BE2C (cell line): ENCODE measurements around the gene CKS1B.
A peak's percentile ranks its signal among the peaks of the same experiment; 100 is the strongest.

ENCODE experiments used
- DNase-seq: peaks from one replicate; pipeline ENCODE4 v3.0.0-alpha.2; 2020
- H3K27me3 ChIP-seq: fragments of 250-450 bp; sonication (Bioruptor Pico); 2 replicates; pipeline ENCODE4 v1.5.1; 2020; ENCODE audit warnings: mild to moderate bottlenecking
- H3K36me3 ChIP-seq: fragments of 250-450 bp; sonication (Bioruptor Pico); 2 replicates; pipeline ENCODE4 v1.5.1; 2020; ENCODE audit warnings: mild to moderate bottlenecking
- H3K4me1 ChIP-seq: fragments of 250-450 bp; sonication (Bioruptor Pico); 2 replicates; pipeline ENCODE4 v1.5.1; 2020
- H3K4me3 ChIP-seq: 2 replicates; pipeline ENCODE4 v1.5.1; 2011; ENCODE audit warnings: low read depth, low read length
- H3K9me3 ChIP-seq: fragments of 250-450 bp; sonication (Bioruptor Pico); 2 replicates; pipeline ENCODE4 v1.5.1; 2020
- TF ChIP-seq, protein P1 (sequence below): IDR thresholded peaks from 2 replicates; pipeline ENCODE4 v1.5.1; 2012; ENCODE audit warnings: mild to moderate bottlenecking, low read depth, low read length

CKS1B gene

DNA sequence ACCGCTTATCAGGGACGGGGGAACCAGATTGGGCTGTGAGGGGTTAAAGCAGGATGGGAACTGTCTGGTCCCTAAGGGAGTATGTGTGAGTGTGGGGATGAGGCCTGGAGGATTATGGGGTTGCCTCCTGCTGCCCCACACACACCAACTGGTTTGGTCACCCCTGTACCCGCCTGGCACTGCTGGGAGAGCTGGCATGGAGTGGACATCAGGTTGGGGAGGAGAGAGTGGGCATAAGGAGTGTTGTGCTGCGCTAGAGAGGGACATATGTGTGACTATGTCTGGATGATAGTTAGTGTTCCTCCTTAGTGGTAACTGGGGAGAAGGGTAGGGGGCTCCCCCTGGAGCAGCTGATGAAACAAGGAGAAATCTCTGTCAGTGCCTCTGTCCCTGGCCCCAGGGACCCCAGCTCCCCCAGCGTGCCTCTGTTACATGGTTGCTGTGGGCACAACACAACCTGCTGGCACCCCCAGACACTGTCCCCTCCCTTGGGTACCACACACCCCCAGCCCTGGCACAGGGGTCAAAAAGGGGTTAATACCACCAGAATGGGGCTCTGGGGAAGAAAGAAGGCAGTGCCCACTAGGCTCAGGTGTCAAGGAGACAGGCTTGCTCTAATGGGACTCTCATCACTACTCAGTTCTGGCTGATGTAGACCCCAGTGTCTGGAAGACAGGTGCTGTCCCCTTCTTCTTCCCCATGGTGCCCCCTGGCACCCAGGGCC lies 30.0 kb downstream of the CKS1B start:
- H3K36me3 ChIP-seq = no peaks in the 10 kb centered on the region
- peak overlapping the region; percentile 91 for H3K4me3 ChIP-seq
- no peaks in the 10 kb centered on the region for H3K27me3 ChIP-seq
- DNase-seq = no peak
- H3K9me3 ChIP-seq = no peaks in the 10 kb centered on the region
- TF ChIP-seq, protein P1, sequence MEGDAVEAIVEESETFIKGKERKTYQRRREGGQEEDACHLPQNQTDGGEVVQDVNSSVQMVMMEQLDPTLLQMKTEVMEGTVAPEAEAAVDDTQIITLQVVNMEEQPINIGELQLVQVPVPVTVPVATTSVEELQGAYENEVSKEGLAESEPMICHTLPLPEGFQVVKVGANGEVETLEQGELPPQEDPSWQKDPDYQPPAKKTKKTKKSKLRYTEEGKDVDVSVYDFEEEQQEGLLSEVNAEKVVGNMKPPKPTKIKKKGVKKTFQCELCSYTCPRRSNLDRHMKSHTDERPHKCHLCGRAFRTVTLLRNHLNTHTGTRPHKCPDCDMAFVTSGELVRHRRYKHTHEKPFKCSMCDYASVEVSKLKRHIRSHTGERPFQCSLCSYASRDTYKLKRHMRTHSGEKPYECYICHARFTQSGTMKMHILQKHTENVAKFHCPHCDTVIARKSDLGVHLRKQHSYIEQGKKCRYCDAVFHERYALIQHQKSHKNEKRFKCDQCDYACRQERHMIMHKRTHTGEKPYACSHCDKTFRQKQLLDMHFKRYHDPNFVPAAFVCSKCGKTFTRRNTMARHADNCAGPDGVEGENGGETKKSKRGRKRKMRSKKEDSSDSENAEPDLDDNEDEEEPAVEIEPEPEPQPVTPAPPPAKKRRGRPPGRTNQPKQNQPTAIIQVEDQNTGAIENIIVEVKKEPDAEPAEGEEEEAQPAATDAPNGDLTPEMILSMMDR = no peak
- peaks cover 7% of the 10 kb centered on the region; the same call in 1 of the 2 replicates for H3K4me1 ChIP-seq

DNA sequence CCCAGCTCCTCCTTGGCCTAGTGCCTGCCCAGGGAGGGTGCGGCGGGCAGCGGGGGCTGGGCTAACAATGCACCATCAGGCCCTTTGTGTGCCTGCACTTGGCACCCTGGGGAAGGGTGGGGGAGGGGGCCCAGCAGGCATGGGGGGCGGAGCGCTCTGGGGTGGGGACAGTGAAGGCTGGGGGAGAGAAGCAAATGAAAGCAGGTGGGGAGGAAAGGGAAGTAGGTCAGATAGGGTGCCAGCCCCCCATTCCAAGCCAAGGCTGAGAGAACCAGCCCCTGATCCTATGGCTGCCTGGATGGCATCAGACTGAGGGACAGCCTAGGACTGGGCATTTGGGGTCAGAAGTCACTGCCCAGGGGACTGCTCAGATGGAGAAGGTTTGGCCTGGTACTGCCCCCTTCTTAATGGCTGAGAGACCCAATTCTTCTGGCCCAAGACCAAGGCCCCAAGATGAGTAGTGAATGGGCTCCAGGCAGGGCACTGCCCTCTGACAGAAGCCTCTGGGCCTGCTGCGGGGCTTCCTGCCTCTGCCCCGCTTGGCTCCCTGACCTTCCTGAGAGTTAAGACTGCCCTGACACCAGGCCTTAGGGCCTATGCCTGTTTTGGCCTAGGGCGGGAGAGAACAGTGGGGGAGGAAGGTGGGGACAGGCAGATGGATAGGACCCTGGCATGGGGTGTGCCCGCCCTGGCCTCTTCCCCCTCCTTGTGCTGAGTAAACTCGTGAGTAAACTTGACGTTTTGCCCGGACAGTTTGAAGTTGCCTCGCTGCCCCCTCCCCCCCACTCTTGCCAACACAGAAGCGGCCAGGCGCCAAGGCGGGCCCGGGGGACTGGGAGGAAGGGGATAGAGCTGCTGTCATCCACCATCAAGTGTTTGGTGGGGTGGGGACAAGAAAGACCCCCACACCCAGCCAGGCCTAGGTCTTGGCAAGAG lies 30.9 kb downstream of the CKS1B start:
- peaks cover 7% of the 10 kb centered on the region; the same call in 1 of the 2 replicates for H3K4me1 ChIP-seq
- TF ChIP-seq, protein P1 = no peak
- H3K4me3 ChIP-seq = no peak overlapping the region
- no peaks in the 10 kb centered on the region for H3K9me3 ChIP-seq
- no peaks in the 10 kb centered on the region for H3K27me3 ChIP-seq
- DNase-seq = no peak
- no peaks in the 10 kb centered on the region for H3K36me3 ChIP-seq

DNA sequence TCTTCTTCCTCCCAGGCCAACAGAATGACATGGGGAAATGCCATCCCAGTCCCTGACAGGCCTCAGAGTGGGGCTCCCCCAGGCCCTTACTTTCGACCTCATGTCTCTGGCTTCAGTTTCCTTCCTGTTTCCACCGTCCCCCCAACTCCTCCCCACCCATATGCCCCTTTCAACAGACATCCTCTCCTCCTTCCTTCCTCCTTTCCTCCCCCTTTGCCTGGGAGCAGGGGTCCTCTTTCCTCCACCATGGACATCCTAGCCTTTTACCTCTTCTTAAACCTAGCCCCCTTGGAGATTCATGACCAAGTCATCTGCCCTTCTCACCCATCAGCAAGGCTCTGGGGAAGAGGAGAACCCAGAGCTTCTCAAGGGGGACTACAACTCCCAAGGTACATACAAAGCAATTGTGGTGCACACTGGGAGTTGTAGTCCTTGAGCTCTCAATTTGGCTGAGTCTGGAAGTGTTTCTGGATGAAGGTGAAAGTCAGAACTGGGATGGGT lies 32.2 kb downstream of the CKS1B start:
- TF ChIP-seq, protein P1 = no peak
- no peak for DNase-seq
- H3K4me3 ChIP-seq = no peak overlapping the region
- no peaks in the 10 kb centered on the region for H3K27me3 ChIP-seq
- no peaks in the 10 kb centered on the region for H3K9me3 ChIP-seq
- no peaks in the 10 kb centered on the region for H3K36me3 ChIP-seq
- peaks cover 15% of the 10 kb centered on the region for H3K4me1 ChIP-seq

DNA sequence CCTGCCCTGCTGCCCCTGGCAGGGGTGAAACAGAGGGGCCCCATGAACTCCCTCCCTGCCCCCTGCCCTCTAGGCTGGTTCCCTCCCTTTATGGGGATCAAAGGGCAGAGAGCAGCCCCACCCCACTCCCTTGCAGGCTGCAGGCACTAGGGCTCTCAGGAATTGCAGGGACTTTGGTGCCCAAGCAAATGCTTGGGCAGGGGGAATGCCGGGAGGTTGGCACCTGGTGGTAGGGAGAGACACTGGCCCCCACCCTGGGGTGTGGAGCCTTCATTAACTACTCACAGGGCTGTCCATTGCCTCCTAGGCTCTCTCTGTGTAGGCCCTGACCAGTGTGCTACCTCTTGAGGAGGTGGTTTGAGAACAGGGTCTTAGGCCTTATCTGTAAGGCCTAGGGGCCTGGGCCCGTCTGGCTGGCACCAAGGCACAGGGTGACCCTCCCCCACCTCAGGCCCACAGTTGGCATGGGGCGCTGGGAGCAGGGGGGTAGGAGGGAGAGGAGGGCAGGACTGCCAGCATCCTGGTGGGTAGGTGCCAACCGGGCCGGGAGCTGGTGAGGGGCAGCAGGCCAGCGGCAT lies 32.9 kb downstream of the CKS1B start:
- Histone ChIP-seq H3K4me3 (no peak overlapping the region), H3K9me3 (no peaks in the 10 kb centered on the region), H3K36me3 (no peaks in the 10 kb centered on the region), H3K4me1 (peaks cover 20% of the 10 kb centered on the region), H3K27me3 (no peaks in the 10 kb centered on the region)
- DNase-seq = no peak
- TF ChIP-seq, protein P1 = no peak

DNA sequence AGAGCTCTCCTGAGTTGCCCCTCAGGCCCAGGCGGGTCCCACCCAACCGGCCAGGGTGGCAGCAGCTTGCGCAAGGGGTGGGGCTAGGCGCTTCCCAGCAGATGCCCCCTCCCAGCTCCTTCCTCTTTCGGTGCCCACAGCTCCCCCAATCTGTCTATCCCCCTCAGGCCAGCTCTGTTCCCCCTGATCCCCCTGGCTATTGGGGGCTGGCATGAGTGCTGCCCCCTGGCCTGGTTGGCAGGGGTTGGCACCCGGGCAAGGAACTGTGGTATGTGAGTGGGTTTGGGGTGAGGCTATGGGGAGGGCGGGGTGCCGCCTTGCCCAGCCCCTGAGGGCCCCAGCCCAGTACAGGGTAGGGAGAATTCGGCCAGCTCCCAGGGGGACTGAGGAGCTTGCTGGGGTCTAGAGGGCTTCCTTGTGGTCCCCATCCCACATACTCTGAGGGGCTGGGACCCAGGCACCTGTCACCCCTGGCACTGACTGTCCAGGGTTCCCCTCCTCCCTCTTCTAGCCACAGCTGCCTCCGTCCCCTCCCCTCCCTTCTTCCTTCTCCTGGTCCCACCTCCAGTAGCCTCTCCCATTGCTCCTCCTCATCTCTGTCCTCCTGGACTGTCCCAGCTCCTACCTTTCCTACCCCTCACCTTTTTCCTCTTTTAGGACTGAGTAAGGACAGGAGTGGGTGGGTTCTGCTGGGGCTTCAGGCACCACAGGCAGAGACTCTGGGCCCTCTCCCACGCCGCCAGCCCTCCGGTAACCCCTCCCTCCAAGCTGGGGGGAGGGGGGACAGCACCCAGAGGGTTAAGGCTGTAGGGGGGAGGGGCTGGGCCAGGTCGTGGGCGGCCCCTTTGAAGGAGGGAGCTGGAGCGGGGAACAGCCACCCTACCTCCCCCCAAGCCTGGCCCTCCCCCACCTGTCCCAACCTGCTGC lies 33.8 kb downstream of the CKS1B start:
- Histone ChIP-seq H3K9me3 (no peaks in the 10 kb centered on the region), H3K4me3 (no peak overlapping the region), H3K4me1 (peaks cover 28% of the 10 kb centered on the region), H3K36me3 (no peaks in the 10 kb centered on the region), H3K27me3 (no peaks in the 10 kb centered on the region)
- no peak for DNase-seq
- TF ChIP-seq, protein P1 = no peak
